Measurements from ENCODE around the gene UBTF. TPM values are rescaled to one million over a fixed set of nuclear protein-coding genes. Genes with fewer than 3 reads are reported as not detected.

Gene UBTF
- total RNA-seq, 3 donors from 2014 or later (not counting 1 experiment from before 2014, with no cell fraction given) = 132 to 169 (median 168) TPM

GRCh38 chr17:44171931-44172455 is 47.5 kb downstream of the UBTF start:
- no peak for DNase-seq
- Mint-ChIP-seq H3K36me3 (no peaks in the 10 kb centered on the region), H3K27me3 (ENCODE audit: low read depth in 2 of 2) (no peaks in the 10 kb centered on the region), H3K4me3 (no peak overlapping the region), H3K27ac (no peak overlapping the region), H3K4me1 (peaks cover 9 to 13% of the 10 kb centered on the region in 2 donors), H3K9me3 (no peaks in the 10 kb centered on the region)
- Histone ChIP-seq H3K27ac (ENCODE audit: low read length) (no peak overlapping the region), H3K27me3 (ENCODE audit: control insufficient read depth, insufficient read depth, low read length) (no peaks in the 10 kb centered on the region), H3K36me3 (ENCODE audit: control insufficient read depth, insufficient read depth, low read length) (peaks cover 3% of the 10 kb centered on the region), H3K9me3 (ENCODE audit: control insufficient read depth, insufficient read depth, low read length) (no peaks in the 10 kb centered on the region), H3K4me1 (ENCODE audit: control insufficient read depth, insufficient read depth, low read length) (peaks cover 5% of the 10 kb centered on the region), H3K4me3 (ENCODE audit: low read length) (no peak overlapping the region)
- TF ChIP-seq CTCF (IDR thresholded peaks at IDR 0.05) = no peak
- 92% methylated on average over 17 of the region's 17 CpGs for WGBS (ENCODE audit: insufficient coverage)
- ATAC-seq = no peak
- intact Hi-C loops (cut with micrococcal nuclease) = no loop called here

GRCh38 chr17:44170499-44171201 is 48.8 kb downstream of the UBTF start, which contains the start of gene ASB16:
ASB16 (plus strand) TSS chr17:44170704; CDS start chr17:44170790, 86 bp downstream.
- Mint-ChIP-seq H3K27me3 (ENCODE audit: low read depth in 2 of 2) (no peaks in the 10 kb centered on the region), H3K27ac (no peak within 1 kb of the TSS), H3K4me3 (no peak within 1 kb of the TSS), H3K9me3 (no peaks in the 10 kb centered on the region), H3K4me1 (peaks cover 9 to 13% of the 10 kb centered on the region in 2 donors), H3K36me3 (no peaks in the 10 kb centered on the region)
- no peak for ATAC-seq
- intact Hi-C loops (cut with micrococcal nuclease) = no loop called here
- Histone ChIP-seq H3K27me3 (ENCODE audit: control insufficient read depth, insufficient read depth, low read length) (no peaks in the 10 kb centered on the region), H3K9me3 (ENCODE audit: control insufficient read depth, insufficient read depth, low read length) (no peaks in the 10 kb centered on the region), H3K36me3 (ENCODE audit: control insufficient read depth, insufficient read depth, low read length) (peaks cover 3% of the 10 kb centered on the region), H3K27ac (ENCODE audit: low read length) (no peak within 1 kb of the TSS), H3K4me1 (ENCODE audit: control insufficient read depth, insufficient read depth, low read length) (peaks cover 5% of the 10 kb centered on the region), H3K4me3 (ENCODE audit: low read length) (no peak within 1 kb of the TSS)
- no peak for DNase-seq
- TF ChIP-seq CTCF (IDR thresholded peaks at IDR 0.05) = no peak
- WGBS (ENCODE audit: insufficient coverage) = 60% methylated on average over 21 of the region's 21 CpGs

GRCh38 chr17:44170135-44170498 is 49.4 kb downstream of the UBTF start:
- Mint-ChIP-seq H3K27me3 (ENCODE audit: low read depth in 2 of 2) (no peaks in the 10 kb centered on the region), H3K4me3 (no peak overlapping the region), H3K4me1 (peaks cover 9 to 13% of the 10 kb centered on the region in 2 donors), H3K9me3 (no peaks in the 10 kb centered on the region), H3K36me3 (no peaks in the 10 kb centered on the region), H3K27ac (no peak overlapping the region)
- H3K27me3 ChIP-seq (ENCODE audit: control insufficient read depth, insufficient read depth, low read length) = no peaks in the 10 kb centered on the region
- peaks cover 5% of the 10 kb centered on the region for H3K4me1 ChIP-seq (ENCODE audit: control insufficient read depth, insufficient read depth, low read length)
- peaks cover 3% of the 10 kb centered on the region for H3K36me3 ChIP-seq (ENCODE audit: control insufficient read depth, insufficient read depth, low read length)
- ATAC-seq (no peak), DNase-seq (no peak)
- intact Hi-C loops (cut with micrococcal nuclease) = no loop called here
- H3K9me3 ChIP-seq (ENCODE audit: control insufficient read depth, insufficient read depth, low read length) = no peaks in the 10 kb centered on the region
- WGBS (ENCODE audit: insufficient coverage) = 85% methylated on average over 5 of the region's 5 CpGs
- H3K4me3 ChIP-seq (ENCODE audit: low read length) = no peak overlapping the region
- no peak for TF ChIP-seq CTCF (IDR thresholded peaks at IDR 0.05)
- H3K27ac ChIP-seq (ENCODE audit: low read length) = no peak overlapping the region

All from natural killer cell (primary cell).